ENCODE results near the gene HENMT1. TPM values are rescaled to one million over a fixed set of nuclear protein-coding genes. Genes with fewer than 3 reads are reported as not detected.

The HENMT1 gene
- total RNA-seq, 3 donors from 2014 or later (not counting 1 experiment from before 2014, with no cell fraction given): 26.9 to 41.5 (median 30.6) TPM

GRCh38 chr1:108657356-108658080, 3.4 kb downstream of the HENMT1 start:
- H3K4me3 ChIP-seq (ENCODE audit: low read length): no peak overlapping the region
- ATAC-seq: no peak
- intact Hi-C loops (cut with micrococcal nuclease): no loop called here
- H3K27ac Mint-ChIP-seq: peak overlapping the region; percentile 63 to 81
- no peak for DNase-seq
- 82% methylated on average over 2 of the region's 5 CpGs for WGBS (ENCODE audit: insufficient coverage)
- TF ChIP-seq, protein P1, sequence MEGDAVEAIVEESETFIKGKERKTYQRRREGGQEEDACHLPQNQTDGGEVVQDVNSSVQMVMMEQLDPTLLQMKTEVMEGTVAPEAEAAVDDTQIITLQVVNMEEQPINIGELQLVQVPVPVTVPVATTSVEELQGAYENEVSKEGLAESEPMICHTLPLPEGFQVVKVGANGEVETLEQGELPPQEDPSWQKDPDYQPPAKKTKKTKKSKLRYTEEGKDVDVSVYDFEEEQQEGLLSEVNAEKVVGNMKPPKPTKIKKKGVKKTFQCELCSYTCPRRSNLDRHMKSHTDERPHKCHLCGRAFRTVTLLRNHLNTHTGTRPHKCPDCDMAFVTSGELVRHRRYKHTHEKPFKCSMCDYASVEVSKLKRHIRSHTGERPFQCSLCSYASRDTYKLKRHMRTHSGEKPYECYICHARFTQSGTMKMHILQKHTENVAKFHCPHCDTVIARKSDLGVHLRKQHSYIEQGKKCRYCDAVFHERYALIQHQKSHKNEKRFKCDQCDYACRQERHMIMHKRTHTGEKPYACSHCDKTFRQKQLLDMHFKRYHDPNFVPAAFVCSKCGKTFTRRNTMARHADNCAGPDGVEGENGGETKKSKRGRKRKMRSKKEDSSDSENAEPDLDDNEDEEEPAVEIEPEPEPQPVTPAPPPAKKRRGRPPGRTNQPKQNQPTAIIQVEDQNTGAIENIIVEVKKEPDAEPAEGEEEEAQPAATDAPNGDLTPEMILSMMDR (IDR thresholded peaks at IDR 0.05): no peak
- peaks cover 48 to 66% of the 10 kb centered on the region in 2 donors for H3K4me1 Mint-ChIP-seq
- no peak overlapping the region for H3K4me3 Mint-ChIP-seq
- H3K27ac ChIP-seq (ENCODE audit: low read length): no peak overlapping the region
- peaks cover 26% of the 10 kb centered on the region for H3K4me1 ChIP-seq (ENCODE audit: control insufficient read depth, insufficient read depth, low read length)
- H3K9me3 Mint-ChIP-seq: no peaks in the 10 kb centered on the region
- peaks cover 13% of the 10 kb centered on the region for H3K36me3 ChIP-seq (ENCODE audit: control insufficient read depth, insufficient read depth, low read length)
- peaks cover 15% of the 10 kb centered on the region for H3K36me3 Mint-ChIP-seq
- no peaks in the 10 kb centered on the region for H3K27me3 Mint-ChIP-seq (ENCODE audit: low read depth in 2 of 2)
- H3K9me3 ChIP-seq (ENCODE audit: control insufficient read depth, insufficient read depth, low read length): no peaks in the 10 kb centered on the region
- no peaks in the 10 kb centered on the region for H3K27me3 ChIP-seq (ENCODE audit: control insufficient read depth, insufficient read depth, low read length)

DNA sequence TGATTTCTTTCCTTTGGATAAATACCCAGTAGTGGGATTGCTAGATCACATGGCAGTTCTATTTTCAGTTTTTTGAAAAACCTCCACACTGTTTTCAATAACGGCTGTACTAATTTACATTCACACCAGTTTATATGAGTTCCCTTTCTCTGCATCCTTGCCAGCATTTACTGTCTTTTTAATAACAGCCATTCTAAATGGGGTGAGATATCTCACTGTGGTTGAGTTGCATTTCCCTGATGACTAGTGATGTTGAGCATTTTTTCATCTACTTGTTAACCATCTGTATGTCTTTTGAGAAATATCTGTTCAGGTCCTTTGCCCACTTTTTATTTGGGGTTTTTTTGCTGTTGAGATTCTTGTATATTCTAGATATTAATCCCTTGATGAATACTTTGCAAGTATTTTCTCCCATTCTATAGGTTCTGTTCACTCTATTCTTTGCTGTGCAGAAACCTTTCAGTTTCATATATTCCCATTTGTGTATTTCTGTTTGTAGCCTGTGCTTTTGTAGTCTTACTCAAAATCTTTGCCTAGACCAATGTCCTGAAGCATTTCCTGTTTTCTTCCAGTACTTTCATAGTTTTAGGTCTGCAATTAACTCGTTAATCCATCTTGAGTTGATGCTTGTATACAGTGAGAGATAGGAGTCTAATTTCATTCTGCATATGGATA, 7.3 kb downstream of the HENMT1 start:
- Histone ChIP-seq H3K4me1 (ENCODE audit: control insufficient read depth, insufficient read depth, low read length) (peaks cover 11% of the 10 kb centered on the region), H3K27ac (ENCODE audit: low read length) (peak overlapping the region; percentile 55), H3K9me3 (ENCODE audit: control insufficient read depth, insufficient read depth, low read length) (no peaks in the 10 kb centered on the region), H3K36me3 (ENCODE audit: control insufficient read depth, insufficient read depth, low read length) (peaks cover 29% of the 10 kb centered on the region), H3K4me3 (ENCODE audit: low read length) (no peak overlapping the region), H3K27me3 (ENCODE audit: control insufficient read depth, insufficient read depth, low read length) (no peaks in the 10 kb centered on the region)
- DNase-seq (peak in 1 of 2 donors; percentile 46), ATAC-seq (peak; percentile 92 to 98 (median 95))
- no peaks in the 10 kb centered on the region for H3K9me3 Mint-ChIP-seq
- TF ChIP-seq, protein P1 (IDR thresholded peaks at IDR 0.05): no peak
- peaks cover 32% of the 10 kb centered on the region for H3K36me3 Mint-ChIP-seq
- 40% methylated on average over 2 of the region's 2 CpGs for WGBS (ENCODE audit: insufficient coverage)
- H3K4me1 Mint-ChIP-seq: peaks cover 50 to 54% of the 10 kb centered on the region in 2 donors
- H3K27ac Mint-ChIP-seq: peak overlapping the region; percentile 87 to 91
- peak overlapping the region; percentile 81 for H3K4me3 Mint-ChIP-seq
- H3K27me3 Mint-ChIP-seq (ENCODE audit: low read depth in 2 of 2): no peaks in the 10 kb centered on the region
- intact Hi-C loops (cut with micrococcal nuclease): loop anchor here (1.0 kb wide), 2 partner anchors 8 kb away; partner anchors contain the start of gene HENMT1

DNA sequence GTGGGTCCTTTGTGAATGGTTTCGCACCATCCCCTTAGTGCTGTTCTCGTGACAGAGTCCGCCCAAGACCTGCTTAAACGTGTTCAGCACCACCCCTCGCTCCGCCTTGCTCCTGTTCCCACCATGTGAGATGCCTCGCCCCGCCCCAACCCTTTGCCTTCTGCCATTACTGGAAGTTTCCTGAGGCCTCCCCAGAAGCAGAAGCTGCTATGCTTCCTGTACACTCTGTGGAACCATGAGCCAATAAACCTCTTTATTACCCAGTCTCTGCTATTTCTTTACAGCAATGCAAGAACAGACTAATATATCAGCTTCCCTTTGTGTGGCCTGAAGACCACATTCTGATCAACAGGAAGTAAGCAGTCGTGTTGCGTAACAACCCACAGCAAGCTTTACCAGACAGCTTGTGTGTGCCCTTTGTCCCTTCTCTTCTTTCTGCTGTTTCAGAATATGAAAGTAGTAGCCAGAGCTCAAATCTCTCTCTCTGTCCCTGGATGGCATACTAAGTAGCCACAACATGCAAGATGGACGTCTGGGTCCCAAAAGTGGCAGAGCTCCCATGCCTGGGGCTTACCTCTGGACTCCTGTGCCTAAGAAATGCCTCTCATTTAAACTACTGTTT, 14.1 kb downstream of the HENMT1 start:
- no peak overlapping the region for H3K4me3 ChIP-seq (ENCODE audit: low read length)
- Mint-ChIP-seq H3K4me1 (peaks cover 68 to 70% of the 10 kb centered on the region in 2 donors), H3K27ac (peak overlapping the region; percentile 98), H3K4me3 (peak overlapping the region; percentile 85), H3K9me3 (no peaks in the 10 kb centered on the region), H3K27me3 (ENCODE audit: low read depth in 2 of 2) (no peaks in the 10 kb centered on the region), H3K36me3 (peaks cover 24% of the 10 kb centered on the region)
- intact Hi-C loops (cut with micrococcal nuclease): loop anchor here (1.0 to 10.0 kb wide), 6 partner anchors 14 to 442 kb away; partner anchors contain the start of genes EEIG2, HENMT1, PRPF38B and SLC25A24
- H3K9me3 ChIP-seq (ENCODE audit: control insufficient read depth, insufficient read depth, low read length): peaks cover 3% of the 10 kb centered on the region
- TF ChIP-seq, protein P1 (IDR thresholded peaks at IDR 0.05): no peak
- ATAC-seq: peak; percentile 72 to 85 (median 78)
- 15% methylated on average over 11 of the region's 11 CpGs for WGBS (ENCODE audit: insufficient coverage)
- peak overlapping the region; percentile 96 for H3K27ac ChIP-seq (ENCODE audit: low read length)
- H3K4me1 ChIP-seq (ENCODE audit: control insufficient read depth, insufficient read depth, low read length): peaks cover 60% of the 10 kb centered on the region
- H3K27me3 ChIP-seq (ENCODE audit: control insufficient read depth, insufficient read depth, low read length): no peaks in the 10 kb centered on the region
- H3K36me3 ChIP-seq (ENCODE audit: control insufficient read depth, insufficient read depth, low read length): peaks cover 18% of the 10 kb centered on the region
- peak; percentile 79 to 90 for DNase-seq

Measured in natural killer cell (primary cell).